Measurements from ENCODE around the gene UQCC3.
"Not testable (repeated sequence)": the region's sequence is repeated elsewhere in the genome, so short reads cannot be mapped to it uniquely, and the experiment has no call there.

The UQCC3 gene

DNA sequence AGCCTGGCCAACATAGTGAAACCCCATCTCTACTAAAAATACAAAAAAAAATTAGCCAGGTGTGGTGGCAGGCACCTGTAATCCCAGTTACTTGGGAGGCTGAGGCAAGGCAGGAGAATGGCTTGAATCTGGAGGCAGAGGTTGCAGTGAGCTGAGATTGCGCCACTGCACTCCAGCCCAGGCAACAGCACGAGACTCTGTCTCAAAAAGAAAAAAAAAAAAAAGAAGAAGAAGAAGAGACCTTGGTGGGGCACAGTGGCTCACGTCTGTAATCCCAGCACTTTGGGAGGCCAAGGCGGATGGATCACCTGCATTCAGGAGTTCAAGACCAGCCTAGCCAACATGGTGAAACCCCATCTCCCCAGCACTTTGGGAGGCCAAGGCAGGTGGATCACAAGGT is 32.4 kb downstream of the UQCC3 start:
- DNase-seq (ENCODE audit: low read depth) = not testable (repeated sequence)

DNA sequence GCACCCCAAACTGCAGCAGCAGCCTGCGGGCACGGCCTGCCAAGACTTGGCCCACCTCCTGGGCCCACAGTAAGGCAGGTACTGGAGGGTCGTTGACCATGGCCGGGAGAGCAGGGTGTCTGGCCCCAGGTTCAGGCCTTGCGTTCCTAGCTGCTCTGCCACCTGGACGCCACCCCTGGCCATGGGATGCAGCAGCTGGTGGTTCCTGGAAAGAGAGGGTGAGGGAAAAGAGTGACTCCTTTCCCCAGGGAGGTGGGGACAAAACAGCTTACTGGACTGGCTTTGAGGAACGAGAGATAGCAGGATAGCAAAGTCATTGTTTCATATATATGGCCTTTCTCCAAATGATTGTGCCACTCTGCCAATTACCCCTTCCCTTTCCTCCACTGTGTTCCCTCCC is 33.9 kb downstream of the UQCC3 start:
- DNase-seq (ENCODE audit: low read depth) = no peak

DNA sequence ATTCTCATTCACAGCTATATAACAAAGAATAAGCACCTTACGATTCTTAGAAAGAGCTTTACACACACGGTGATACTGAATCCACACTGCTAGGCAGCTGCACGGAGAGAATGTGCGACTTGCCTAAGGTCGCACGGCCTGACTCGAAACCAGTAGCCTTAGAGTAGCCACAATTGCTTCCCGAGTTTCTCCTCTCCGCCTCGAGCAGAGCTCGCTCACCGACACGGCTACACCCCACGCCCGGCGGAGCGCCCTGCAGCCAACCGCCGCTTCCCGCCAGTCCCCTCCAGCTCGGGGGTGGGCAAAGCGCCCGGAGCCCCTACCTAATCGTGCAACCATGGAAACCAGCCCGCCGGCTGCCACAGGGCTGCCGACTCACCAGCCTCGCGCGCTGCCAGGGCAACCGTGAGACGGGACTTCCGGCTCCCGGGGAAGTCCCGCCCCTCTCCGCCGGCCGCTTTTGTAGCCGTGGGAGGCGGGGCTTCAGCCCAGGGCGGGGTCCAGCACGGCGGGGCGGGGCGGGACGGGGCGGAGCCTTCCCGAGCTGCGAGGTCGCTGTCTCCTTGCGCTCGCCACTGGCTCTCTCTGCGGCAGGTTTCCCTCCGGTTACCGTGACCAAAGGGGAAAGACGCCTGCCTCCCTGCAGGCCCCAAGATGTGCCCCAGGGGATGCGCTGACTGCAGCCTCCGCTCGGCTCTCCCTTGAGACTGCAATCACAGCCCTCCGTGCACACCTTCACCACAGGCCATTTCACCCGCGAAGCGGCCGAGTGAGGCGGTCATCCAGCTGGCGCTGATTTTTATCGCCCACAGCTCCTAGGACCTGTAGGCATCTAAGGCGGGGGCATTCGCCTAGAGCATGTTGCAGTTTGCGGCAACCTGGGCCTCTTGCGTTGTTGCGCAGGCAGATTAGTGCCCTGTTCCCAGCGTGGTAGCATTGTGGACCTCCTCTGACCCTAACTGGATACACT is 34.7 kb downstream of the UQCC3 start:
- DNase-seq (ENCODE audit: low read depth) = peak; percentile 91

DNA sequence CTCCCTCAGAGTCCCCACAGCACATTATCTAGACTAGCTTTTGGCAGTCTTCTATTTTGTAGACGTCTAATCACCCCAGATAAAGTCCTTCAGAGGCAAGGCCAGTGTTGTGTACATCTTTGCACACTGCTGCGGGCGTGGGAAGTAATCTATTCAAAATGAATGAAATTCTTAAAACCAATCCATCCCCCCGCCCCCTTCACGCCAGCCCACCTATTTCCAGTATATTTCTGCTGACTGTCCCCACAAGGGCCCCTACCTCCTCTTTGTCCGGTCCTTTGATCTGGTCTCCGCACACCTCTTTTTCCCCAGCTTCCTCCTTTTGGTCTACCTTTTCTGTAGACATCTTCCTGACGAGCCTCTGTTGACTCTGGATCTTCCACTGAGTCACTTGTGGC is 35.4 kb downstream of the UQCC3 start:
- DNase-seq (ENCODE audit: low read depth) = no peak

DNA sequence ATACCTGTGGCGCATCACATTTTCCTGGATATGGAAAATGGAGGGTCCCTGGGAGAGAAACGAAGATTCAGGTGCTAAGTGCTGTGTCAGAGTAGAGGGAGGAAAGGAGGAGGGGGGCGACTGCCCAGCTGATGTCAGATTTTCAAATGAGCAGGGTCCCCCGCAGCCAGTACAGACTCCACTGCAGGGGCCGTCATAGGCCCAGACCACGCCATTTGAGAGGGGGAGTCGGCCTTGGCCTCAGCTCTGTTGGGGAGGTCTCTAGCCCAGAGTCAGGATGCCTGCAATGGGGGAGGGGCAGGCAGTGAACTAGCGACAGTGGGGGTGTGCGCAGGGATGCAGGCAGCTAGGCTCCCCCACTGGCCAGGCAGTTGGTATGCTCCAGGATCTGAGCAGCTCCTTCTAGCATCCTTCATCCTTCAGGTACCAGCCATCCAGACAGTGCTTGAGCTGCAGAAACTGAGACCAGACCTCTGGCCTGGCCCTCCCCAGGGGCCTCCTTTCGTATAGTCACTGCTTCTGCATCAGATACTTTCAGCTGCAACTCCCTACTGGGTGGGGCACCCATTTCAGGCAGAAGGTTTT is 35.9 kb downstream of the UQCC3 start, which contains the start of the genes BSCL2 and GNG3:
Gene BSCL2, minus strand, starts transcription at position 148 of the 585 bp plus-strand sequence. CDS start 229 bp downstream, outside the sequence.
Gene GNG3, plus strand, starts transcription at position 400 of the 585 bp plus-strand sequence. CDS start 620 bp downstream, outside the sequence.
- no peak for DNase-seq (ENCODE audit: low read depth)

DNA sequence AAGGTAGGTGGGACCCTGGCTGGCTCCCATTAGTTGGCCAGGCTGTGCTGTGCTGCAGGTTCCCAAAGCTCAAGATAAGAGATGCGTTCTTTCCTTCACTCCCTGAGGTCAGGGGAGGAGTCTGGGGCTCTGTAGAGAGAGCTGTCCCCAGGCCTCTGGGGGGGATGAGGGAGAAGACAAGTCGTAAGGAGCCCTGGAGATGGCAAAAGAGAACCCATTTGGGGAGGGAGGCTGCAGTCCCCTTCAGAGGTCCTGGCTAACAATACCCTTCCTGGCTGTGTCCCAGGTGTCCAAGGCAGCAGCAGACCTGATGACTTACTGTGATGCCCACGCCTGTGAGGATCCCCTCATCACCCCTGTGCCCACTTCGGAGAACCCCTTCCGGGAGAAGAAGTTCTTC is 36.9 kb downstream of the UQCC3 start:
- no peak for DNase-seq (ENCODE audit: low read depth)

DNA sequence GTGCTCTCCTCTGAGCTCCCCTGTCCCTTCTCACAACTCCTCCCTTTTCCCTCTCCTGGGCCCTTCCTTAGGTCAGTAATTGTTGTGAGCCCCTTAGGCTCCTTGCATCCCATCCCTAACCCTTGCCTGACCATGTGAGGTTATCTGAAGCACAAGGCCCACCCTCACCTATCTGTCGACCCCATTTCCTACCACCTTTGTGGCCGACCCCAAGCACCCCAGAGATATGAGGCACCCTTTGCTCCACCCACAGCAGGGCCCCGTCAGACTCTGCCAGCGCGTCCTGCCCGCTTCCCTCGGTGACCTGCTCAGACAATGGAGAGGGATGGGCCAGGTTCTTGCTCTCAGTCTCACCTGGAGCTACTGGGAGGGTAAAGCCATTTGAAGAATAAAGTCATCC is 37.3 kb downstream of the UQCC3 start:
- DNase-seq (ENCODE audit: low read depth) = no peak

DNA sequence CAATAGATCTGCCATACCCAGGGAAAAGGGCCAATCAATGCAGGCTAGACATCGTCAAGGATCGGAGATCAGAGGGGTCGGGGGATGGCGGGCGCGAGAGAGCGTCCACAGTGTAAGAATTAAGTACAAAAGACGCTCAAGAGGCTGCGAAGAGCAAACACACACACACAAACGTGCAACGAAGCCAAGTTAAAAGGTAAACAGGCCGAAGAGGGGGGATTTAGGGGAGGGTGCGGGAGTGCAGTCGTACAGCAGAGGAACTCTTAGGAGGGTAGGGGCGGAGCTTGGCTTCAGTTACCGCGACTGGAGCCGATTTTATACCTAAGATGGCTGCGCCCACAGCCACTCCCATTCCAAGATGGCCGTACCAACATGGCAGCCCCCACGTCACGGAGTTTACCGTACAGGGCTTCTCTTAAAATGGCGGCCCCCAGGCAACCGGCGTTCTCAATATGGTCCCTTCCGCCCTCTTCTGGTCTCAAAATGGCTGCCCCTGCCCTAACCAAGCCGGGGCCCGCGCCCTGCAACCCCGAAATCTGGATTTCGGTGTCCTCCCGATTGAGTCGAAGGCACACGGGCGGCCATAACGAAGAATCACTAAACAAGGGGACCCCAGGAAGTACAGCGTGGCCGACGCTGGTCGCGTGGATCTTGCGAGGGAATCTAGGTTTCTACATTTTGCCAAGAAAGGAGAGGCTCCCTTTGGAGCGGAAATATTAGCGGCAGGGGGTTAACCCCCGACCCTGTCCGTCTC is 38.0 kb downstream of the UQCC3 start:
- DNase-seq (ENCODE audit: low read depth) = peak; percentile 91

DNA sequence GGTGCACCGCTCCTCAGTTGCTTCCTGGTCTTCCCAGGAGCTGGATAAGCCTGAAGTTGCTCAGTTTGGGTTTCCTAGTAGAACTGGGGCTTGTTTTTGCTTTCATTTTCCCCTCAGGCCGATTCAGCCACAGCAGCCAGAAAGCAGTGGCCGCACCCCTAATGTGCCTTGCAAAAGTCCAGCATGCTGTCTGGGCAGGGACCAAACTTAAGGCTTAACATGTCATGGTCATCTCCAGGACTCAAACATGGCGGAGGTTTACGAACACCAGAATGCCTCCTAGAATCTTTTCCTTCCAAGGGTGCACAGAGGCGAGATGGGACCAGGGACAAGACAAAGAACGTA is 38.5 kb downstream of the UQCC3 start:
- DNase-seq (ENCODE audit: low read depth) = no peak

DNA sequence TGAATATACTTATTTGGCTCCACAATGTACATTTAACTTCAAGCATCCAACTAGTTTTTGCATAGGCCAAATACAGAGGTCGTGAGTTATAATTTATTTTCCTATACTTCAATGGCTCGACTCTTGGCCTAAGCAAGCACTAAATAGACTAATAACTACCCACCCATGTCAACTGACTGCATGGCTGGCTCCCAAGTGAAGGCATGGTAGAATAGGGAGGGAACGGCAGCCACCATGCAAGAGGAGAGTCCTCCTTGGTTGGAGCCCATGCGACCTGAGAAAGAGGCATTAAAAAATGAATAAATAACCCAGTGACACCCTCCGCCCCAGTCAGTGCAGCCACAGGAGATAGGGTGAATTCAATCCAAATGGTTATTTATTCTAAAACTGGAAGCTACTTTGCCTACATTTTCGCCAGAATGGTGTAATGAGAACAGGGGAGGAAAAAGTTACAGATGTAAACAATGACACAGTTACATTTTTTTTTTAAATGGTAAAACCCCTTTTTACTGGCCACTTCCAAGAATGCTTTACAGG is 40.9 kb downstream of the UQCC3 start:
- DNase-seq (ENCODE audit: low read depth) = no peak

DNA sequence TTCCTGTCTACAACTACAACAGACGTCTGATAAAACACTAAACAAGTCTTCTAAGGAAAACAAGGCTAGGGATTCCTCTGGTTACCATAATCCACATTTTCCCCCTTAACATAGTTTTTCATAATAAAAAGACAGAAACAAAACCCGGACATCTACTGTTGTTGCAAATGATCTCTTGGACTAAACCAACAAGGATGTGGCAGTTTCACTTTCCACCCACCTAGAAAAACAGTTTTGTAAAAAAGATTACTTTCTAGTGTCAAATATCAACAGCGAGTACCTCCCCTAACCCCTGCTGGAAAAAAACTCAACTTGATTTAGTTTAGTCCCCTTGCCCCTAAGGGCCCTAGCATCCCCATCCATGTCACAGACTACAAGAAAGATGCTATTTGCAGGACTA is 41.4 kb downstream of the UQCC3 start:
- no peak for DNase-seq (ENCODE audit: low read depth)

DNA sequence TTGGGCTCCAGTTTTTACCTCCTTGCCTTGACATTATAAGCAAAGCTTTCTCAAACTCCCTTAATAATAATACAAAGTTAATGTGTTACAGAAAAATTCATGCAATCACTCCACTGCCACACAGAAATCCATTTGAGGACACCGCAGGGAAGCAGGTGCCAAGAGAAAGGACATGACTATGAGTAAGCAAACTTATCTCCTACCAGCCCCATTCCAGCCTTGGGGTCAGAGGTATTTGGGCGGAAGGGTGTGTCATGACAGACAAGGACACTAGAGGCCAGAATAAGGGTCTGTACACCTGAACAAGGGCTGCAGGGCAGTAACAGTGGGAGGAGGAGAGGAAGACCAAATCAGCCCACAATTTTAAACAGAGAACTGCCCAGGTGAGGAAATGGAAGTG is 41.9 kb downstream of the UQCC3 start:
- no peak for DNase-seq (ENCODE audit: low read depth)

DNA sequence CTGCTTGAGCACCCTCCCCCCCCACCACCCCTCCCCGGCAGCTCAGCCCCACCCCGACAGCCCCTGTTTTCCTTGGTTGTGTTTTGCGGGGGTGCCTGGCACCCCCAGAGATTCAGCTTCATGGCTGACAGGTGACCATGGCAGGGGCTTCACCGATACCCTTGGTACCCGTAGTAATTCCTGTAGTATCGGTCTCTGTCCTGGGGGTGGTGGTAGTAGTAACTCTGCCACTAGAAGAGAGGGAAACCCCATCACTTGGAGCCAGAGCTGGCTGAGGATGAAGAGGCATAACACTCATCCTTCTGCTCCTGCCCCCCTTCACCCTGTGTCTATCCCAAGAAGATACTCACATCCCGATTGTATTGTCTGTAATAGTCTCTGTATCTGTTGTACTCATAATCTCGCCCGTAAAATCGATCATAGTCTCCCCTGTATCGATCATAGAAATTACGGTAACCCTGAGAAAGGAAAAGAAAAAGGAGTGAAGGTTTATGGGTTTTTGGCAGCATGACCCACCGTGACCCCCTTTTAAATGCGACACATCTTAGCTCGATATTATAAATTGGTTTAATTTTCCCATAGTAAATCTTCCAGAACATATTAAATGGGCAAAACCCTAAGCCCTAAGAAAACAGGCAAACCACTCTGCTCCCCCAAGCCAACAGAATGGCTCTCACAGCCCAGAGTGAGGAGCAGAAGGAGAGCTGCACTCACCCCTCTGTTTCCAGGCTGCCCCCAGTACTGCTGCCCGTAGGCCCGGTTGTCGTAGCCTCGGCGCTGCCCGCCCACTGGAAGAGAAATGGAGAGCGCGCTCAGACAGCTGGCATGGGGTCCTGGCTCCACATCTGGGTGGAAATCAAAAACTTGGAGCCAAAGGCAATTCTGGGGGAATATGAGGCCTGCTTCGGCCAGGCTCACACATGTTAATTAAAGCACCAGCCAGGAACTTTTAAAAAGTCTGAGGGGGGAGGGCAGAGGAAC is 44.0 kb downstream of the UQCC3 start:
- DNase-seq (ENCODE audit: low read depth) = no peak

DNA sequence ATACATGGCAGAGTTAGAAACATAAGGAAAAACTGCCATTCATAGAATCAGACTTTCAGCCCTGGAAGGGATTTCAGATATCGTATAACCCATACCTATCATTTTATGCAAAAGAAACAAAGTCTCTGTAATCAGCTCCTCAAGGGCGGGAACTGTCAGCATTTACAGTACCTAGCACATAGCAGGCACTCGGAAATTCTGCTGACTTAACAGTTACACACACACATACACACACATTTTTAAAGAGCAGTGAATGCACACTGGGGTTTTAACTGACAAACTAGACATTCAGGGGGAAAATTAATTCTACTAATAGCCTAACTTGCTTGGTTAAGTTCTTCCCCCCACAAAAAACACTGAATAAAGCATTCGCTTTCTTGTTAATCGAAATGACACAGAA is 44.7 kb downstream of the UQCC3 start:
- DNase-seq (ENCODE audit: low read depth) = no peak

DNA sequence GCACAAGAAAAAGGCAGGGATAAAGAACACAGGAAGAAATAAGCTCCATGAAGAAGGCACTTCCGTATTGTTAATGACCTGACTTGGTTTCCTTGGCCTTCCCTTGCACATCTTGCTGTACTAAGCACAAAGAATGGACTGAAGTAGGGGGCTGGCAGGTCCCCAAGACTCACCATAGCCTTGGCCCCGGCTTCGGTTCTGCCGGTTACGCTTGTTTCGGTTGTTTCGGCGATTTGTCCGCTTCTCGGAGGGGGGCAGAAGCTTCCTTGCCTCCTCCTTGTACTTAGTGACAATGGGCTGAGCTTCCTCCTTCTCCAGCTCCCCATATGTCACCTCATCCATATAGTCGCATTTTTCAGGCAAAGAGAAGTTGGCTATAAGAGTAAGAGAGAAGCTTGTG is 45.3 kb downstream of the UQCC3 start:
- DNase-seq (ENCODE audit: low read depth) = no peak

DNA sequence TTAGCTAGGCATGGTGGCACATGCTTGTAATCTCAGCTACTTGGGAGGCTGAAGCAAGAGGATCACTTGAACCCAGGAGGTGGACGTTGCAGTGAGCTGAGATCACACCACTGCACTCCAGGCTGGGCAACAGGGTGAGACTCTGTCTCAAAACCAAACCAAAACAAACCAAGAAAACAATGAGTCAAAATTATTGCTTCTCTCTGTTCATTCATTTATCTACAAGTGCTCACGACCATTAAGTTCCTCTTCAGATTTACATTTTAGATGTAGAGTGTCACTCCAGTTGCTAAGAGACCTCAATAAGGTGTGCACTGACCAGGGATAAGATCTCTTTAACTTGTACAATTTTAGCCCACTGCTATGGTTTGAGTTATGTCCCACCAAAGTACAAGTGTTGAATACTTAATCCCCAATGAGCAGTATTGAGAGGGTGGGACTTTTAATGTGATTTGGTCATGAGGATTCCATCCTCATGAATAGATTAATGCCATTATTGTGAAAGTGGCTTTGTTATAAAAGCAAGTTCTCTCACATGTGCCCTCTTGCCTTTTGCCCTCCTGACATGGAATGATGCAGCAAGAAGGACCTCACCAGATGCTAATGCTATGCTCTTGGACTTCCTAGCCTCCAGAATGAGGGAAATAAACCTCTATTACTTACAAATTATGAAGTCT is 48.0 kb downstream of the UQCC3 start:
- no peak for DNase-seq (ENCODE audit: low read depth)

DNA sequence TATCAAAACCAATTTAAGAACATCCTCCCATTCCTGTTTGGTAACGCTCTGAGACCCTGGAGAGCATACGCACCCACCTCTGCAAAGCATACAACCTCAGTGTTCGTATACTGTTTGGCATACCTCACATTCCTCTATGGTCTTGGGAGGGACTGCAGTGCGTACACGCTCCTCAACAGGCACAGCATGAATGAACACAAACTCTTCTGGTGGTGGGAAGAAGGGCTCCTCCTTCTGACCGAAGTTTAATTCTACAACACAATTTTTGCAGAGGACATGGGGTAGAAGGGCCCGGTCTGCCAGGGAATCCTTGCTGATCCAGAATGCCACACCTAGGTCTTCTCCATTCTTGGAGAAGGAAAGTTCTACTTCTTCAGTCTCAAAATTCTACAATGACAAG is 50.5 kb downstream of the UQCC3 start:
- DNase-seq (ENCODE audit: low read depth) = no peak

Measured in stimulated activated CD8-positive, alpha-beta memory T cell treated with anti-CD3 and anti-CD28 coated beads, Interleukin-4, amount 100 ng/mL, for 24 hours (primary cell).